ENCODE data around the gene SH3D19. TPM values are rescaled to one million over a fixed set of nuclear protein-coding genes. Genes with fewer than 3 reads are reported as not detected.
A peak's percentile ranks its signal among the peaks of the same experiment; 100 is the strongest.

SH3D19 gene
- total and polyA plus RNA-seq, 9 donors = 44.0 to 117 (median 91.4) TPM

GRCh38 chr4:151182455-151182996 is 142.9 kb downstream of the SH3D19 start:
- Histone ChIP-seq H3K27ac (no peak overlapping the region), H3K9me3 (no peaks in the 10 kb centered on the region), H3K4me1 (ENCODE audit: insufficient read depth) (peaks cover 2% of the 10 kb centered on the region), H3K4me3 (no peak overlapping the region), H3K27me3 (no peaks in the 10 kb centered on the region), H3K36me3 (no peaks in the 10 kb centered on the region)
- 86 to 95% (median 89%) methylated on average over 5 of the region's 5 CpGs for WGBS, 3 donors
- intact Hi-C loops (cut with DNase I) = no loop called here
- TF ChIP-seq EP300 (IDR thresholded peaks at IDR 0.05) (no peak), CTCF (IDR thresholded peaks at IDR 0.05) (no peak)
- DNase-seq = no peak

- Histone ChIP-seq H3K27ac (no peak overlapping the region), H3K27me3 (no peaks in the 10 kb centered on the region), H3K36me3 (no peaks in the 10 kb centered on the region), H3K9me3 (no peaks in the 10 kb centered on the region), H3K4me1 (ENCODE audit: insufficient read depth) (peaks cover 15% of the 10 kb centered on the region), H3K4me3 (no peak overlapping the region)
- 84 to 93% (median 87%) methylated on average over 2 of the region's 2 CpGs for WGBS, 3 donors
- TF ChIP-seq CTCF (IDR thresholded peaks at IDR 0.05) (no peak), POLR2A (IDR thresholded peaks at IDR 0.05) (no peak), EP300 (IDR thresholded peaks at IDR 0.05) (no peak)
- intact Hi-C loops (cut with DNase I) = no loop called here
- no peak for DNase-seq
Observed at GRCh38 chr4:151176685-151177084, 148.7 kb downstream of the SH3D19 start.

- 86 to 93% (median 89%) methylated on average over 8 of the region's 8 CpGs for WGBS, 3 donors
- H3K27ac ChIP-seq = peak overlapping the region in 1 of 2 donors; percentile 55
Observed at GRCh38 chr4:151175754-151176631, 149.4 kb downstream of the SH3D19 start.

GRCh38 chr4:151175233-151175632 is 150.2 kb downstream of the SH3D19 start:
- intact Hi-C loops (cut with DNase I) = no loop called here
- no peaks in the 10 kb centered on the region for H3K27me3 ChIP-seq
- no peak for TF ChIP-seq EP300 (IDR thresholded peaks at IDR 0.05)
- TF ChIP-seq POLR2A (IDR thresholded peaks at IDR 0.05) = no peak
- no peak for TF ChIP-seq CTCF (IDR thresholded peaks at IDR 0.05)
- no peaks in the 10 kb centered on the region for H3K9me3 ChIP-seq
- 28 to 35% (median 32%) methylated on average over 7 of the region's 7 CpGs for WGBS, 3 donors
- no peak overlapping the region for H3K4me3 ChIP-seq
- DNase-seq = peak in 2 of 5 donors; percentile 45 to 49
- peak overlapping the region in 1 of 2 donors; percentile 55 for H3K27ac ChIP-seq
- H3K4me1 ChIP-seq (ENCODE audit: insufficient read depth) = peaks cover 17% of the 10 kb centered on the region
- no peaks in the 10 kb centered on the region for H3K36me3 ChIP-seq

More at GRCh38 chr4:151175754-151176631, 149.4 kb downstream of the SH3D19 start:
- DNase-seq = no peak
- intact Hi-C loops (cut with DNase I) = no loop called here
- Histone ChIP-seq H3K4me1 (ENCODE audit: insufficient read depth) (peaks cover 17% of the 10 kb centered on the region), H3K36me3 (no peaks in the 10 kb centered on the region), H3K27me3 (no peaks in the 10 kb centered on the region), H3K9me3 (no peaks in the 10 kb centered on the region), H3K4me3 (no peak overlapping the region)
- TF ChIP-seq POLR2A (IDR thresholded peaks at IDR 0.05) (no peak), EP300 (IDR thresholded peaks at IDR 0.05) (no peak), CTCF (IDR thresholded peaks at IDR 0.05) (no peak)

Measured in ovary (tissue), 9 donors.